ENCODE measurements around the gene MUC21.
"Not testable (repeated sequence)": the region's sequence is repeated elsewhere in the genome, so short reads cannot be mapped to it uniquely, and the experiment has no call there.

GRCh38 chr6:30969171-30969570 lies 14.3 kb upstream of the MUC21 start:
- not testable (repeated sequence) for TF ChIP-seq POLR2A (IDR thresholded peaks at IDR 0.05; ENCODE audit: low read length); GATA1 (IDR thresholded peaks at IDR 0.05; ENCODE audit: low read depth, low read length)

Measured in erythroblast (primary cell).